Hepatocyte (in vitro differentiated cells): ENCODE measurements around the gene TIAM1.

ENCODE experiments used
- EZH2phosphoT487 ChIP-seq: fragments of 200-600 bp; sonication (generic); IDR thresholded peaks from one replicate; pipeline ENCODE4 v1.6.1; 2018; ENCODE audit warnings: antibody characterized with exemption, mild to moderate bottlenecking, low read depth, moderate library complexity; ENCODE audit not compliant: unreplicated experiment, severe bottlenecking
- TF ChIP-seq, protein P1 (sequence below): fragments of 200-600 bp; sonication (generic); IDR thresholded peaks from 2 replicates; pipeline ENCODE4 v1.5.1; 2016; ENCODE audit warnings: antibody characterized with exemption, mild to moderate bottlenecking; ENCODE audit not compliant: poor library complexity

GRCh38 chr21:31135531-31136184 is 208.4 kb downstream of the TIAM1 start:
- TF ChIP-seq, protein P1, sequence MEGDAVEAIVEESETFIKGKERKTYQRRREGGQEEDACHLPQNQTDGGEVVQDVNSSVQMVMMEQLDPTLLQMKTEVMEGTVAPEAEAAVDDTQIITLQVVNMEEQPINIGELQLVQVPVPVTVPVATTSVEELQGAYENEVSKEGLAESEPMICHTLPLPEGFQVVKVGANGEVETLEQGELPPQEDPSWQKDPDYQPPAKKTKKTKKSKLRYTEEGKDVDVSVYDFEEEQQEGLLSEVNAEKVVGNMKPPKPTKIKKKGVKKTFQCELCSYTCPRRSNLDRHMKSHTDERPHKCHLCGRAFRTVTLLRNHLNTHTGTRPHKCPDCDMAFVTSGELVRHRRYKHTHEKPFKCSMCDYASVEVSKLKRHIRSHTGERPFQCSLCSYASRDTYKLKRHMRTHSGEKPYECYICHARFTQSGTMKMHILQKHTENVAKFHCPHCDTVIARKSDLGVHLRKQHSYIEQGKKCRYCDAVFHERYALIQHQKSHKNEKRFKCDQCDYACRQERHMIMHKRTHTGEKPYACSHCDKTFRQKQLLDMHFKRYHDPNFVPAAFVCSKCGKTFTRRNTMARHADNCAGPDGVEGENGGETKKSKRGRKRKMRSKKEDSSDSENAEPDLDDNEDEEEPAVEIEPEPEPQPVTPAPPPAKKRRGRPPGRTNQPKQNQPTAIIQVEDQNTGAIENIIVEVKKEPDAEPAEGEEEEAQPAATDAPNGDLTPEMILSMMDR = no peak
- TF ChIP-seq EZH2phosphoT487 = no peak
